HG02642 (cell line): ENCODE data around the gene FKBP14.

Experiments used
- ATAC-seq: cut with Tn5 transposase; IDR thresholded peaks from one replicate; pipeline ENCODE4 v1.9.1; 2021; ENCODE audit warnings: mild to moderate bottlenecking; ENCODE audit not compliant: unreplicated experiment, poor library complexity

Gene FKBP14

DNA sequence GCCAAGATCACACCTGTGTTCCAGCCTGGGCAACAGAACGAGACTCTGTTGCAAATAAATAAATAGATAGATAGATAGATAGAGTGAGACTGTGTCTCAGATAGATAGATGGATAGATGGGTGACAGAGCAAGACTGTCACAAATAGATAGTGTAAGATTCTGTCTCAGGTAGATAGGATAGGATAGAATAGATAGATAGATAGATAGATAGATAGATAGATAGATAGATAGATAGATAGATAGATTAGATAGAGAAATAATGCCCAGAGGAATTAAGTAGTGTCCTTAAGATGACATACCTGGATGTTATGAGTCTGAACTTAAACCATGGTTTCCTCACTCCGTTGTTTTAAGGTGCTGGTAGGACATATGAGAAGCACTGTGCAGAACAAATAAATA is 9.7 kb upstream of the FKBP14 start:
- no peak for ATAC-seq

DNA sequence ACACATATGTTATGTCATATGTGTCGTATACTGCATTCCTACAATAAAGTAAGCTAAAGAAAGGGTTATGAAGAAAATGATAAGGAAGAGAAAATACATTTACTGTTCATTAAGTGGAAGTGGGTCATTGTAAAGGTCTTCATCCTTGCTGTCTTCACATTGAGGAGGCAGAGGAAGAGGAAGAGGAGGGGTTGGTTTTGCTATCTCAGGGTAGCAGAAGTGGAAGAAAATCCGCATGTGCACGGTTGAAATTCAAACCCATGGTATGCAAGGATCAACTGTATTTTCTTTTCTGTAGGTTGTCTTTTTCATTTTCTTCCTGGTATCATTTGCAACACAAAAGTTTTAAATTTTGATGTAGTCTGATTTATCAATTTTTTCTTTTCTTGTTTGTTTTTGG is 8.0 kb upstream of the FKBP14 start:
- no peak for ATAC-seq

DNA sequence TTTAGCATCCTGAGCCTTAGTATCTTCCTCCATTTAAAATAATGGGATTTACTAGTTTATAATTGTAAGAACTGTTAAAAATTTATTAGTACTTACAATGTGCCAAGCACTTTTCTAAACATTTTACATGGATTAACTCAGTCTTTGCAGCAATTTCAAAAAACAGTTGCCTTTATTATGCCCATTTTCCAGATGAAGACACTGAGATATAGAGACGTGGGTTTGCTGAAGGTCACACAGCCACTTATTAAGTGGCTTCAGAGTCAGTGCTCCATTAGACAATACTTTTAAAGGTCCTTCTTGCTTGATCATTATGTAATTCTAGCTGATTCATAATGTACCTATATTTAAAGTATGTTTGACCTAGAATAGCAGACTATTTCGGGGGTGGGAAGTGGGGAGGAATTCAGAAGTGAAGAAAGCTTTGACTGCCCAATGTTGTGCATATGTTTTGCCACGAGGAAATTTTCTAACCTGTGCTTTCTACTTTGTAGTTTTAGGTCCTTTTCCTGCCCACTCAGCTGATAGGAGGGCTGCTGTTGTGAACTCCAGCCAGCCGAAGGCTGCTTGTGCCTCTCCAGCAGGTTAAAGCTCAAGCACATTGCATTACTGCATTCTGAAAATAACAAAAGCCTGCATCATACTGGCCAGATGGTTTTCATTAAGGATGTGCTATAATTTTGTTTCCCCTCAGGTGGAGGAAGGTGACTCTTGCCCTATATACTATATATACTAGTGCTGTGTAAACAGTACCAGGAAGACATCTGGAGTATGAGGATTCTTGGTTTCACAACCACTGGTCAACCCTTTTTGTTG is 6.0 kb upstream of the FKBP14 start:
- ATAC-seq = no peak

DNA sequence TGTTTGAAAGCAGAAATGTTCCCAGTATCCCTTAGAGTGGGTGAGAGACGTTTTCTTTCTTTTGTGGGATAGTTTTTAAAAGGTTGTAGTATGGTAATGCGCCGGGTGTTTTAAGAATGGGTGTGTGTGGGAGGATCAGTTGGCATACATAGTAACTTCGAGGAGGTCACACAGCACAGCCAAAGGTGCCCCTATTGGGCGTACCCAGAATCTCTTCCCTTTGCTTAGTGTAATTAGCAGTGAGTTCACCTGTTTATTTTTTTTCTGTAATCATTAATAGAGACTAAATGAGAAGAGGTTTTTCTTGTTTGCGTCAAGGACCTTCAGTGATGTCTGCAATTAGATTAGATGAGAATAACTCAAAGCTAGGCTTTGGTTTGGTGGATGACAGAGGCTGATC is 3.2 kb upstream of the FKBP14 start:
- no peak for ATAC-seq

DNA sequence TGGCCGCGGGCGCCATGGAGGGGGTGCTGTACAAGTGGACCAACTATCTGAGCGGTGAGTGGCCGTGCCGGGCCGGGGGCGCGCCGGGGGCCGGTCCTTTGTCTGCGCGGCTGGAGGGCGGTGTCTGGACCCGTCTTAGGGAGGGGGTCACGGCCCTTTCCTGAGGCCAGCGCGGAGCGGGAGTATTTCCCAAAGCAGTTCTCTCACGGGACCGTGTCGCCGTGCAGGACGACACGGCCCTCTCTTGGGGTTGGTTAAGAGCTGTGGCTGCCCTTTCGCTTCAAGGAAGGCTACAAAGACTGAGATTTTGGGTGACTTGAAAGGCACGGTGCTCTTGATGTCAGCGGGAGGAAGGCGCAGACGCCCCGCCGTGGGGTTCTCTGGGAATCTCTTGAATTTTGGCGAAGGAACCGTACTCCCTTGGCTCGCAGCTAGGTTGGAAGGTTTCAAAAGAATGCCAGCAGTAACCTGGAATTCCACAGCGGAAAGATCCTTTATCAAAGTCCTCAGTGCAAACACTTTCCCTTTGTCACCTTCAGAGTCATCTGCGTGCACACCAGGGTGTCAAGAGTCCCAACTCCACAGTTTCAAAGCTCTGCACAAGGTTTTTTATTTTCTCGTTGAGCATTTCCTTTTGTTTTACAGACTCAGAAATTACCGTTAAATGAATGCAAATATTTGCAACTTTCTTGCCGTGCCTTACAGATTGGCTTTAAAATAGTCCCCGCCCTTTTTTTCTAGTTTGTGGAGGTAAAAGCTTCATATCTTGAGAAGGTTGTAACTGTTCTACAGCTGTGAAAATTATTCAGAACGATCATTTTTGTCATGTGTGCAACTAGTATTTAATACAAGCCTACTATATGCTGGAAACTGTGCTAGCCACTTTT is 2.5 kb upstream of the FKBP14 start:
- ATAC-seq = peak; percentile 20

DNA sequence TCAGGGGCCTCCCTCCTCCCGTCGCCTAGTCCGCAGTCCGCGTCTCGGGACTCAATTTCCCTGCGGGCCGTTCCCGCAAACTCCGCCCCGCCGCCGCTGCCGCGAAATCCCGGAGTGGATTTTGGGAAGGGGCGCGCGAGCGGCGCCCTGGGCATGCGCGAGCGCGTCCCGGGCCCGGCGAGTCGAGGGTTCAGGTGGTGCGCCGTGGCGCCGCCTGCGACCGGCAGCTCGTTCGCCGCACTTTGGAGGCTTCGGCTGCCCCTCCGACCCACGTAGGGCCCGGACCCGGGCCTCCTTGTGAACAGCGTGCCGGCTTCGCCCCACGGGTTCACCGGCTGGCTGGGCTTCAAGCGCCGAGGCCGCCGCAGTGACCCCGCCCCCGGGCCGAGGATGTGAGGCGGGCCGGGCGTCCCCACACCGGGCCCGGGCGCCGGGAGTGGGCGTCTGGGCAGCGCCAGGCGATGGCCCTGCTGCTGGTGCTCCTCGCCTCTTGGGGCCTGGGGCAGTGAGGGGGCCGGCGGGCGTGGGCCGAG is 1.8 kb upstream of the FKBP14 start, which contains the start of gene PLEKHA8:
TSS of gene PLEKHA8 (plus strand) at position 197 of the 533 bp plus-strand sequence. CDS start 351 bp downstream, outside the sequence.
- ATAC-seq = peak; percentile 57

DNA sequence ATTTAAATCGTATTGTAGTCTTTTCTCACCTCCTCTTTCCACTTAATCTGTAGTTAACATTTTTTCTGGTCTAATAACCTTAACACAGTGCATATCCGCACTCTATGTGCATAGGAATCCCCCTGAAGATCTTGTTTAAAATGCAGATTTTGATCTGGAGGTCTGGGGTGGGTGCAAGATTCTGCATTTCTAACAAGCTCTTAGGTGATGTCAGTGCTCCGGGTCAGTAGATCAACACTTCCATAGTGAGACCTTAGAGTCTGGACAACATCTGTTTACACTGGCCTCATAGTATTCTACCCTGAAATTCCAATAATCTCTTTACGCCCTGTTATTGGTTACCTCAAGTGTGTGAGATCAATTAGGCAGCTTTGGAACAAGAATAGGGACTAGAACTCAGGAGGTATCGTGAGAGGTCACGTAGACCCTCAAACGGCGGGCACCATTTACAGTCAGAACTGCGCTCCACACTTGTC is 1.3 kb upstream of the FKBP14 start:
- peak; percentile 2 for ATAC-seq

DNA sequence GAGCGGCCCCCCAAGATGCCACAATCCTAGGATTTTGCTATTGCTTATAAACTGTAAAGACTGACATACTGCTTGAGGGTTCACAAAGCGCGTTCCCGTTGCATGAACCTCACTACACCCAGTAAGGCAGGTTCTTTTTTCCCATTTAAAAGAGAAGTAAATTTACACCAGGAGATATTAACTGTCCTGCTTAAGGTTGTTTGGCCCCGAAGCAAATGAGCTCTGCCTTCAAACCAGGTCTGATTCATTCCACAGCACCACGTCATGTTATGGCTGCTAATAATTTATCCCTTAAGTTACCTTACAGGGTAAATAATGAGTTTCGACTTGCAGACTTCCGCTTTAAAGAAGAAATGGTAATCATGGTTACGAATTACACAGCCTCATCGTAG is 559 bp upstream of the FKBP14 start:
- no peak for ATAC-seq

DNA sequence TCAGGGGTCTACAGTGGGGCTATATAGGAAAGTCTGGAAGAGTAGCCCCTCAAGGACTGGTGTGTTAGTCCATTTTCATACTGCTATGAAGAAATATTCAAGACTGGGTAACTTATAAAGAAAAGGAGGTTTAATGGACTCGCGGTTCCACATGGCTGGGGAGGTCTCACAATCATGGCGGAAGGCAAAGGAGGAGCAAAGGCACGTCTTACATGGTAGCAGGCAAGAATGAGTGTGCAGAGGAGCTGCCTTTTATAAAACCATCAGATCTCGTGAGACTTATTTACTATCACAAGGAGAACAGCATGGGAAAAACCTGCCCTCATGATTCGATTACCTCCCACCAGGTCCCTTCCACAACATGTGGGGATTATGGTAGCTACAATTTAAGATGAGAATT is 3.0 kb downstream of the FKBP14 start:
- ATAC-seq = no peak

DNA sequence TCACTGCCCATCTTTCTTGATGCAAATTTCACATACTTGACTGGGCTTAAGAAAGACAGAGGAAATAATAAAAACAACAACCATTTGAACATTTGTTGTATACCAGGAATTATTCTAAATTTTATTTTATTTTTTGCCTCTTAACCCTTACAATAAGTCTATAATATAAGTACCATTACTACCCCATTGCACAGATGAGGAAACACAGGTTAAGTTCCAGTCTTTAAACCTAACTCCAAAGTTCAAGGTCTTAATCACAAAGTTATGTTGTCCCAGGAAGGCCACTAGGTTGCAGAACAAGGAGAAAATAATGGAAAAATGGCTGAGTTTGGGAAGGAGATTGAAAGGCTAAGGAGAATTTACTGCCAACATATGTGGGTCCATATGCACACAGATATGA is 3.5 kb downstream of the FKBP14 start:
- ATAC-seq = no peak

DNA sequence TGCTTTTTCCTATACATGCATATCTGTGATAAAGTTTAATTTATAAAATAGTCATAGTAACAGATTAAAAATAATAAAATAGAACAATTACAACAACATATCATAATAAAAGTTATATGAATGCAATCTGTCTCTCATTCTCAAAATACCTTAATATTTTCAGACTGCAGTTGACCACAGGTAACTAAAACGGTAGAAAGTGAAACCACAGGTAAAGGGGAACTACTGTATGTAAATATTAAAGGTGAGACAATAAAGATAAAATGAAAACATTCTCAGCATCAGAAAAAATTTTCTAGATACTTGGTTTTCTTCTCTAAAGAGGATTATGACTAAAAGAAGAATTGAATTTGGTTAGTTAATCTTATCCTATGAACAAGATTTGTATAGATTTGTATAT is 6.0 kb downstream of the FKBP14 start:
- ATAC-seq = no peak

DNA sequence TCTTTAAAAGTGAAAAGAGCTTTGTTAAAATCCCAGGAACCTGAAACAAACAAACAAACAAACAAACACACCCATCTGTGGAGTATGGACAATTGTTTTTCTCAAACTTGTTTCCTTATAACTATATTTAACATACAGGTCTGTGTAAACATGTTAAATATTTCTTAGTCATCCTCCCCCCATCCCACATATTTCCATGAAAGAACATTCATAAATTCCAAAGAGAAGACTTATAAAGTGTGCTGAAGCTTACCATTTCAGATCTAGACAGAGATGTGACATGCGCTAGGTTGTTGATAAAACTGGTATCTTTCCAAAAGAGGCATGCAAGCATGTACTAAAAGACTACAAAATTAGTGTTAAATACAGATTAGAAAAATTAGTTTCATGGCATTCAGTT is 6.5 kb downstream of the FKBP14 start:
- ATAC-seq = no peak

DNA sequence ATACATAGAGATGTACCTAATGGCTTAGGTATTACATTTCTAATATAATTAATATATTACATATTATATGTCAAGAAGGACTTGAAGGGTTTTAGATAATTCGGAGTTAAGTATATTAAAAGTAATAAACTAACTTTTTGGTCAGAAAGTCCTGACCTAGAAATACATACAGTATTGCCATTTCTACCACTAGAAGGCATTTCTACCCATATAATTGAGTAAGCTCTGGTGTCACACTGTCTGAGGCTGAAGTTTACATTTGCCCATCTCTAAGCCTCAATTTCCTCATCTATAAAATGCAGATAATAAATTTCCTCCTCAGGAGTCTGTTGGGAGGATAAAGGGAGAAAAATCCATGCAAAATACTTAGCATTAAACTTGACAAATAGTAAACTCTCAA is 7.1 kb downstream of the FKBP14 start:
- ATAC-seq = no peak

DNA sequence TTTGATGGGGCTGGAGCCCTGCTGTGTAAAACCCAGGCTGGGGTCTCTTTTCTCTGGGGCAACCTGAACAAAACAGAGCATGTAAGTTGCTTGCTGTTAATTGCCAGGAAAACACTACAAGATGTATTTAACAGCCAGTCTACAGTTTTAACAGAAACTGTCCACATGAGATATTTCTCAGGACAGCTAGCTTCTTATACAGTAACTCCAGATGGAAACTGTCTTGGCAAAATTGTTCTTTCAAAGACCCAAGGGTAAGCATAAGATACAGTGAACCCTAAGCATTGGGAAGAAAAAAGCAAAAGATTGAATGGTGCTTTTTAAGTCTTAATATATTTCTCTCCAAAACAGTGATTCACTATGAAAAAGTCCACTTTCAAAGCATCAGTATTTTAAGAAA is 8.1 kb downstream of the FKBP14 start:
- ATAC-seq = no peak

DNA sequence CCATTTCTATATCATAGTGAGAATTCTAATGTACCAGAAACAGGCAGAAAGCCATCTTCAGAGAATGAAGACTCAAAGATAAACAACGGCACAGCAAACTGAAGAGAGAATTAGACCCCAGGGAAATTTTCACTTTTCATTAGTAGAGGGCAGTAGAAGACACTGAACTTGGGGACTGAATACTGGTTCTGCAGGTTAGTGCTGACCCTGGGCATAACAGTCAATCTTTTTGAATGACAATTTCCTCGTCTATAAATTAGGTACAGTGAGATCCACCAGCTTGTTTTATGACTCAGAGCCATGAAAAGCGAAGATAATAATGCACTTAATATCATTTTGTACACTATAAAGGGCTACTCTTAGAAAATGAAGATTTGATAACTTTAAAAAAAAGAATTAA is 13.7 kb downstream of the FKBP14 start:
- ATAC-seq = no peak

DNA sequence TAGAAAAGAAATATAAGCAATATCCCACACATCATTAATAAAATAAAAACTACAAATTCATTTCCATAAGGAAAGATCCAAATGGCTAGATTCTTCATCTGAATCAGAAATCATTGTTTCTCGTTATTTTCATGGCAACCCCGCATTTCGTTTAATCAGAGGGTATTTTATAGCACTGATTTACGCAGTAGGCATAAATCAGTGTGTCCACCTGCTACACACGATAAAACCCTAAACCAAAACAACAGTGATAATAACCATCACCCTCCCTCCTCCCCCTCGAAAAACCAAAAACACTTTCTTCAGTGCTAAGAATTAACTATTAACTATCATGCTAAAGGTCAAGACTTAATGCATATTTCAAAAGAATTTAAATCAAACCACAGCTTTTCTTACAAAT is 16.5 kb downstream of the FKBP14 start:
- no peak for ATAC-seq

DNA sequence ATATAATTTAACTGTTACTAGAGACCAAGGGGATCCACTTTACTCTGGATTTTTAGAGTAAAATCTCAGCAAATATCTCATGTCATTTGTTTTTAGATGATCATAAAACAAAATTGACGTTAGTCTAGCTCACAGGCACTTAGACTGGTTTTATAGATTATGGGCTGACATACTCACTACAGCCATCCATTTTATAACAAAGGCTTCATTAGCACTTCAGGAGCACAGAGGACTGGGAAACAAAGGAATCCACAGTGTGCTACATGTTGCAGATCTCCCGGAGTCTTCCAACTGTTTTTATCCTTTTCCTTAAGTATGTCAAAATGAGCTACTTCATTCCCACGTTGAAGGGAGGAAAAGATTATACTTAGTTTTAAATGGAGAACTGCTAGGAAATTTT is 21.0 kb downstream of the FKBP14 start:
- no peak for ATAC-seq

DNA sequence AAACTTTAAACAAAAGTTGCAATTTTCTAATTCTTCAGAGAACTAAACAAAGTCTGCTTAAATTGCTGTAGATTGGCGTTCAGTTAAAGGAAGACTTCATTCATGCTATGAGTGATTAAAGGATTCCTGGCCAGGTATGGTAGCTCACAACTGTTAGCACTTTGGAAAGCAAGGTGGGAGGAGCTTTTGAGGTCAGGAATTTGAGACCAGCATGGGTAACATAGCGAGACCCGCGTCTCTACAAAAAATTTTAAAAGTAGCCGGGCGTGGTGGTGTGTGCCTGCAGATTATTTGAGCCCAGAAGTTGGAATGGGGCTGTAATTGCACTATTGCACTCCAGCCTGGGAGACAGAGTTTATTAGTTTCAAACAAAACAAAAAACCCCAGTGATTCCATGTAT is 23.4 kb downstream of the FKBP14 start:
- no peak for ATAC-seq

DNA sequence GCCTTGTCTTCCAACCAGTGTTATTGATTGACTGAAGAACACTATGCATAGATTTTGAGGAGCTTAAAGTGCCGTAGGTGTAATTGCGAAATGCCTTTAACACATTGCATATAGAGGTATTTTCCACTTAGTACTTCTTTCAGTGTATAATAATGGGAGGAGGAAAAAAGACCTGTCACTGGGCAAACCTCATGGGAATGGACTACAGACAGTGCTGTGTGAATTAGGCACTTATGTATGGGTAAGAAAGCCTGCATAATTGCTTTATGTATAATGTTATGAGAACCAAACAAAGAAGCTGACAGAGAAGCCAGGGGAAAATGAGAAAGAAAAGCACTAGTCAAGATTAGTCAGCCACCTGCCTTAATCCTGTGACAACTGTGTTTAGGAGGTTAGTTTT is 24.5 kb downstream of the FKBP14 start:
- no peak for ATAC-seq

DNA sequence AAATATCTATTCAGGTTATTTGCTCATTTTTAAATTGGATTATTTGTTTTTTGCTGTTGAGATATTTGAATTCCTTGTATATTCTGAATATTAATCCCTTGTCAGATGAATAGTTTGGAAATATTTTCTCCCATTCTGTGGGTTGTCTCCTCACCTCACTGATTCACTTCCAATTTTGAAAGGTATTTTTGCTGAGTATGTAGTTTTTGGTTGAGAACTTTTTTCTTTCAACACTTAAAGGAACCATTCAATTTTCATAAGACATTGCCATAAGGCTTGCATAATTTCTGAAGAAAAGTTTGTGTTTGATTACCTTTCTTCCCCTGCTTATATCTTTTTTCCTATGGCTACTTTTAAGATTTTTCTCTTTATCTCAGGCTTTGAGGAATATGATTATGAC is 28.0 kb downstream of the FKBP14 start:
- ATAC-seq = no peak

DNA sequence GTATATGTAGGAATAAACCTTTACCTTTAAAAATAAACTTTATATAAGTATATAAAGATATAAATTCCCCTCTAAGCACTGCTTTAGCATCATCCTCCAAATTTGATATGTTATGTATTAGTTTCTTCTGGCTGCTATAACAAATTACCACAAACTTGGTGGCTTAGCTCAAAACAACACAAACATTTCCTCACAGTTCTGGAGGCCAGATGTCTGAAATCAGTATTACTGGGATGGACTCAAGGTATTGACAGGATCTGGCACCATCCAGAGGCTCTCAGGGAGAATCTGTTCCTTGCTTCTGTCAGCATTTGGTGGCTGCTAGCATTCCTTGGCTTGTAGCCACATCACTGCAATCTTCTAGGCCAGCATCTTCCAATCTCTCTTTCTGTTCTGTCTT is 30.2 kb downstream of the FKBP14 start:
- ATAC-seq = no peak
